Measurements from ENCODE around the gene ANKRD28. TPM values are rescaled to one million over a fixed set of nuclear protein-coding genes. Genes with fewer than 3 reads are reported as not detected.

ANKRD28 gene
- total and polyA plus RNA-seq, 2 experiments from 2014 or later: 15.2 to 61.3 TPM

GRCh38 chr3:15831927-15832326, 34.1 kb upstream of the ANKRD28 start:
- H3K4me3 Mint-ChIP-seq: no peak overlapping the region
- H3K9me2 ChIP-seq (ENCODE audit: insufficient read depth): no peaks in the 10 kb centered on the region
- H3K27ac ChIP-seq (ENCODE audit: low read depth): no peak overlapping the region
- no peaks in the 10 kb centered on the region for H3K9me3 Mint-ChIP-seq
- no peak overlapping the region for H3K4me2 ChIP-seq
- H3K27me3 Mint-ChIP-seq (ENCODE audit: insufficient read depth, low read depth, poor library complexity): peaks cover 3% of the 10 kb centered on the region
- H3K36me3 Mint-ChIP-seq (ENCODE audit: low read depth): no peaks in the 10 kb centered on the region
- H4K20me1 ChIP-seq (replicated peaks; ENCODE audit: insufficient read depth): peaks cover 54% of the 10 kb centered on the region
- DNase-seq (ENCODE audit: low spot score) (no peak), ATAC-seq (no peak)
- H3K36me3 ChIP-seq (ENCODE audit: insufficient read depth): no peaks in the 10 kb centered on the region
- H3K79me2 ChIP-seq (replicated peaks; ENCODE audit: insufficient read depth): peaks cover 98% of the 10 kb centered on the region
- peaks cover 4% of the 10 kb centered on the region; the same call in 2 of the 3 replicates for H3K4me1 Mint-ChIP-seq
- H3K4me3 ChIP-seq: no peak overlapping the region
- no peak overlapping the region for H3K27ac Mint-ChIP-seq
- H3K4me1 ChIP-seq (ENCODE audit: insufficient read depth): peaks cover 6% of the 10 kb centered on the region; the same call in 1 of the 2 replicates
- no peaks in the 10 kb centered on the region for H3F3A ChIP-seq (replicated peaks; ENCODE audit: low read depth)
- H3K27me3 ChIP-seq (ENCODE audit: insufficient read depth): no peaks in the 10 kb centered on the region
- TF ChIP-seq CTCF (conservative IDR thresholded peaks at IDR 0.05; ENCODE audit: low read depth in 2 of 2) (no peak), EZH2phosphoT487 (IDR thresholded peaks at IDR 0.05; ENCODE audit: unreplicated experiment) (no peak), ETS1 (IDR thresholded peaks at IDR 0.05) (no peak)
- H2AFZ ChIP-seq: no peak overlapping the region

GRCh38 chr3:15825016-15825415, 27.2 kb upstream of the ANKRD28 start:
- Mint-ChIP-seq H3K27ac (no peak overlapping the region), H3K36me3 (ENCODE audit: low read depth) (no peaks in the 10 kb centered on the region), H3K9me3 (no peaks in the 10 kb centered on the region), H3K4me1 (peaks cover 18% of the 10 kb centered on the region; the same call in 2 of the 3 replicates), H3K27me3 (ENCODE audit: insufficient read depth, low read depth, poor library complexity) (no peaks in the 10 kb centered on the region), H3K4me3 (no peak overlapping the region)
- H4K20me1 ChIP-seq (replicated peaks; ENCODE audit: insufficient read depth): peaks cover 49% of the 10 kb centered on the region
- peaks cover 2% of the 10 kb centered on the region for H3K4me1 ChIP-seq (ENCODE audit: insufficient read depth)
- no peak overlapping the region for H3K4me2 ChIP-seq
- peaks cover 100% of the 10 kb centered on the region for H3K79me2 ChIP-seq (replicated peaks; ENCODE audit: insufficient read depth)
- H3K9me2 ChIP-seq (ENCODE audit: insufficient read depth): no peaks in the 10 kb centered on the region
- no peak overlapping the region for H3K27ac ChIP-seq (ENCODE audit: low read depth)
- no peak overlapping the region for H3K4me3 ChIP-seq
- H2AFZ ChIP-seq: no peak overlapping the region
- no peaks in the 10 kb centered on the region for H3F3A ChIP-seq (replicated peaks; ENCODE audit: low read depth)
- H3K27me3 ChIP-seq (ENCODE audit: insufficient read depth): no peaks in the 10 kb centered on the region
- H3K36me3 ChIP-seq (ENCODE audit: insufficient read depth): no peaks in the 10 kb centered on the region
- DNase-seq (ENCODE audit: low spot score) (no peak), ATAC-seq (no peak)
- TF ChIP-seq CREB1 (CRISPR knock-in tag; IDR thresholded peaks at IDR 0.05; ENCODE audit: low read depth): no peak
- no peak for TF ChIP-seq EZH2phosphoT487 (IDR thresholded peaks at IDR 0.05; ENCODE audit: unreplicated experiment)
- no peak for TF ChIP-seq EZH2 (IDR thresholded peaks at IDR 0.05; ENCODE audit: low read depth, unreplicated experiment)
- no peak for TF ChIP-seq POLR2AphosphoS5 (IDR thresholded peaks at IDR 0.05; ENCODE audit: low read depth)
- no peak for TF ChIP-seq STAT1 (IDR thresholded peaks at IDR 0.05; ENCODE audit: unreplicated experiment)
- no peak for TF ChIP-seq JUNB (IDR thresholded peaks at IDR 0.05; ENCODE audit: unreplicated experiment)
- no peak for TF ChIP-seq ZNF114 (CRISPR knock-in tag; IDR thresholded peaks at IDR 0.05)
- no peak for TF ChIP-seq ZNF331 (CRISPR knock-in tag; IDR thresholded peaks at IDR 0.05; ENCODE audit: low read depth)
- no peak for TF ChIP-seq ZNF462 (CRISPR knock-in tag; IDR thresholded peaks at IDR 0.05)
